UCSD-AML1 (cell line): ENCODE data around the gene SDHA.

Experiments used
- DNase-seq: peaks from one replicate; lab custom pipeline; 2025; ENCODE audit not compliant: unreplicated experiment; lab: John Stamatoyannopoulos, UW

The SDHA gene

GRCh38 chr5:217494-218456 lies at the start of gene SDHA, which contains the start of gene CCDC127:
Gene SDHA, plus strand, starts transcription at chr5:218320. Its CDS starts 36 bp downstream, at chr5:218356.
Gene CCDC127, minus strand, starts transcription at chr5:218153. Its CDS starts 1,304 bp downstream, at chr5:216849.
- DNase-seq: peak; percentile 99

GRCh38 chr5:169071-169727 lies 48.9 kb upstream of the SDHA start:
- DNase-seq: peak; percentile 92

GRCh38 chr5:169728-170094 lies 48.4 kb upstream of the SDHA start:
- no peak for DNase-seq

GRCh38 chr5:170971-171800 lies 46.9 kb upstream of the SDHA start:
- no peak for DNase-seq

- no peak for DNase-seq
Observed at GRCh38 chr5:171801-172331, 46.3 kb upstream of the SDHA start.

- DNase-seq: no peak
Observed at GRCh38 chr5:172421-172820, 45.7 kb upstream of the SDHA start.

- no peak for DNase-seq
Observed at GRCh38 chr5:172841-173251, 45.3 kb upstream of the SDHA start.

- no peak for DNase-seq
Observed at GRCh38 chr5:173392-174290, 44.5 kb upstream of the SDHA start.

GRCh38 chr5:174291-174600 lies 43.9 kb upstream of the SDHA start:
- DNase-seq: no peak

- no peak for DNase-seq
Observed at GRCh38 chr5:174876-175465, 43.1 kb upstream of the SDHA start.

GRCh38 chr5:176296-176823 lies 41.8 kb upstream of the SDHA start:
- DNase-seq: no peak

GRCh38 chr5:178110-178509 lies 40.0 kb upstream of the SDHA start:
- no peak for DNase-seq

GRCh38 chr5:179401-179800 lies 38.7 kb upstream of the SDHA start:
- DNase-seq: no peak

- DNase-seq: no peak
Observed at GRCh38 chr5:180286-180918, 37.7 kb upstream of the SDHA start.

GRCh38 chr5:181160-181559 lies 37.0 kb upstream of the SDHA start:
- DNase-seq: no peak

- no peak for DNase-seq
Observed at GRCh38 chr5:181566-181965, 36.6 kb upstream of the SDHA start.

- DNase-seq: no peak
Observed at GRCh38 chr5:182126-182525, 36.0 kb upstream of the SDHA start.

GRCh38 chr5:184471-184870 lies 33.6 kb upstream of the SDHA start:
- DNase-seq: no peak
